Measurements from ENCODE around the gene RTN4RL1.

- TF ChIP-seq CTCF (conservative IDR thresholded peaks at IDR 0.05; ENCODE audit: low read depth, low read length) (no peak), POLR2A (IDR thresholded peaks at IDR 0.05; ENCODE audit: low read depth, low read length) (no peak), CEBPB (IDR thresholded peaks at IDR 0.05; ENCODE audit: low read depth, low read length) (no peak), BHLHE40 (IDR thresholded peaks at IDR 0.05; ENCODE audit: low read depth, low read length) (no peak)
Measured at GRCh38 chr17:1941272-1942065, 83.7 kb downstream of the RTN4RL1 start.
